Measurements from ENCODE around the gene CDH4. TPM values are rescaled to one million over a fixed set of nuclear protein-coding genes. Genes with fewer than 3 reads are reported as not detected.
"Not testable (repeated sequence)": the region's sequence is repeated elsewhere in the genome, so short reads cannot be mapped to it uniquely, and the experiment has no call there.

Gene CDH4
- polyA plus RNA-seq, 4 donors = 5.6 to 8.8 (median 7.0) TPM

GRCh38 chr20:61253264-61253639, 1.2 kb downstream of the CDH4 start:
- DNase-seq (ENCODE audit: low read depth in 4 of 4, low spot score in 2 of 4) = no peak

GRCh38 chr20:61253640-61254511, 1.8 kb downstream of the CDH4 start:
- DNase-seq (ENCODE audit: low read depth in 4 of 4, low spot score in 2 of 4) = no peak

- no peak for DNase-seq (ENCODE audit: low read depth in 4 of 4, low spot score in 2 of 4)
Measured at GRCh38 chr20:61254881-61255626, 3.0 kb downstream of the CDH4 start.

- no peak for DNase-seq (ENCODE audit: low read depth in 4 of 4, low spot score in 2 of 4)
Measured at GRCh38 chr20:61256365-61256764, 4.3 kb downstream of the CDH4 start.

GRCh38 chr20:61256824-61257223, 4.8 kb downstream of the CDH4 start:
- no peak for DNase-seq (ENCODE audit: low read depth in 4 of 4, low spot score in 2 of 4)

GRCh38 chr20:61257611-61258010, 5.5 kb downstream of the CDH4 start:
- DNase-seq (ENCODE audit: low read depth in 4 of 4, low spot score in 2 of 4) = no peak

GRCh38 chr20:61259741-61260140, 7.7 kb downstream of the CDH4 start:
- DNase-seq (ENCODE audit: low read depth in 4 of 4, low spot score in 2 of 4) = no peak

GRCh38 chr20:61260905-61261304, 8.8 kb downstream of the CDH4 start:
- DNase-seq (ENCODE audit: low read depth in 4 of 4, low spot score in 2 of 4) = no peak

- no peak for DNase-seq (ENCODE audit: low read depth in 4 of 4, low spot score in 2 of 4)
Measured at GRCh38 chr20:61262036-61262435, 10.0 kb downstream of the CDH4 start.

GRCh38 chr20:61262514-61262913, 10.5 kb downstream of the CDH4 start:
- DNase-seq (ENCODE audit: low read depth in 4 of 4, low spot score in 2 of 4) = no peak

GRCh38 chr20:61263084-61263695, 11.1 kb downstream of the CDH4 start:
- no peak for DNase-seq (ENCODE audit: low read depth in 4 of 4, low spot score in 2 of 4)

- DNase-seq (ENCODE audit: low read depth in 4 of 4, low spot score in 2 of 4) = no peak
Measured at GRCh38 chr20:61263938-61264337, 11.9 kb downstream of the CDH4 start.

GRCh38 chr20:61267241-61267640, 15.2 kb downstream of the CDH4 start:
- DNase-seq (ENCODE audit: low read depth in 4 of 4, low spot score in 2 of 4) = no peak

GRCh38 chr20:61268024-61268423, 16.0 kb downstream of the CDH4 start:
- no peak for DNase-seq (ENCODE audit: low read depth in 4 of 4, low spot score in 2 of 4)

GRCh38 chr20:61271312-61272231, 19.5 kb downstream of the CDH4 start:
- no peak for DNase-seq (ENCODE audit: low read depth in 4 of 4, low spot score in 2 of 4)

GRCh38 chr20:61273024-61273423, 21.0 kb downstream of the CDH4 start:
- not testable (repeated sequence) for DNase-seq (ENCODE audit: low read depth in 4 of 4, low spot score in 2 of 4)

- DNase-seq (ENCODE audit: low read depth in 4 of 4, low spot score in 2 of 4) = not testable (repeated sequence)
Measured at GRCh38 chr20:61273666-61274065, 21.6 kb downstream of the CDH4 start.

- no peak for DNase-seq (ENCODE audit: low read depth in 4 of 4, low spot score in 2 of 4)
Measured at GRCh38 chr20:61274326-61274725, 22.3 kb downstream of the CDH4 start.

- DNase-seq (ENCODE audit: low read depth in 4 of 4, low spot score in 2 of 4) = no peak
Measured at GRCh38 chr20:61278296-61278695, 26.2 kb downstream of the CDH4 start.

- no peak for DNase-seq (ENCODE audit: low read depth in 4 of 4, low spot score in 2 of 4)
Measured at GRCh38 chr20:61279621-61280150, 27.6 kb downstream of the CDH4 start.

Data from left renal cortex interstitium (tissue), 4 donors.